ENCODE results near the gene RIMBP2.

GRCh38 chr12:130606231-130606630 lies 109.9 kb downstream of the RIMBP2 start:
- TF ChIP-seq CTCF (IDR thresholded peaks at IDR 0.05) (no peak), POLR2A (IDR thresholded peaks at IDR 0.05) (no peak), EP300 (IDR thresholded peaks at IDR 0.05) (no peak)

All from tibial nerve (tissue), 4 donors.